Posterior vena cava (tissue), 2 donors: ENCODE results near the gene POLE. TPM values are rescaled to one million over a fixed set of nuclear protein-coding genes. Genes with fewer than 3 reads are reported as not detected.

Experiments used
- DNase-seq: peaks from one replicate; pipeline ENCODE4 v3.0.0-alpha.2; 2020; ENCODE audit warnings: low spot score
- intact Hi-C, 2 donors: fragments of 100-400 bp; cut with DNase I; formaldehyde crosslinking; loops; one replicate each; pipeline versions ENCODE4 v1.14.1 to v1.14.2; 2022 to 2023
- total RNA-seq, 2 donors: library from RNA; stranded (reverse); fragmentation: NEBNext Ultra II Directional; extraction: Animal tissue kit (Norgen Biotek cat#: 25700); gene quantifications; one replicate each; pipeline ENCODE4 v1.2.1, GENCODE V29; 2021
- donor health status: DM: yes; HTN: yes; CAD: no.
- donor health status: DM: yes; HTN: yes; CAD: no.

POLE gene
- total RNA-seq, 2 donors from 2014 or later: 16.6 to 21.2 TPM

DNA sequence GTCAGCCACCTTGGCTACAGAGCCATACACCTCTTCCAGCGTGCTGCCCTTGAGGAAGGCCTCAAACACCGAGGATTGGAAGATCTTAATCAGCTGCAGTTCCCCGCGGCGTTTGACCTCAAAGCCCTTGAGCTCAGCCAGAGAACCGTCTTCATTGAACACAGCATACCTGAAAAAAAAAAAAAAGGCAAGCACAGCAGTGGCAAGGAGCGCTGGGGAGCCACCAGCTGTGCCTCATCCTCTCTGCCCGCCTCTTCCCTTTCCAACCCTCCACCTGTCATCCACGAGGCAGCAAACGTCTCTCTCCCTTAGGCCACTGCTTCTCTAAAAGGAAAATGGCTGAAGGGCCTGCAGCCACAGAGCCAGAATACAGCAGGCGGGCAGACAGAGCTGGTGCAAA lies 26.1 kb downstream of the POLE start:
- DNase-seq: no peak
- intact Hi-C loops: loop anchor here in 1 of 2 donors (10.0 kb wide), 1 partner anchor 1216 kb away; no protein-coding TSS in a partner anchor

DNA sequence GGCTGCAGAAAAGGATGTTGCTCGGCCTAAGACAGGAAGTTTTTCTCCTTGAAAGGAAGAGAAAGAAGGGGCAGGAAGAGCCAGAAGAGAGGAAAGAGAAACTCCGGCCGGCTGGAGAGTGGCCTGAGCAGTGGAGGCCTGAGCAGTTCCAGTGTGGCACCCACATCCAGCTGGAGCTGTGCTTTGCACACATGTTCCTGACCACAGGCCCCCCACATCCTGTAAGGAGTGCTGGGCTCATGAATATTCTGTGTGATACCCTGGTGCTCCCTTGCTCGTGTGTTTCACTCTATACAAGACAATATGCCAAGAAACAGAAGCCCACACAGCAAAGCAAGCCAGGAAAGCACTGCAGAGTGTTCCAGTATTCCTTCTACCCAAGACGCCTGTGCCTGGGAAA lies 27.1 kb downstream of the POLE start:
- no peak for DNase-seq
- intact Hi-C loops: loop anchor here in 1 of 2 donors (10.0 kb wide), 1 partner anchor 1215 kb away; no protein-coding TSS in a partner anchor

DNA sequence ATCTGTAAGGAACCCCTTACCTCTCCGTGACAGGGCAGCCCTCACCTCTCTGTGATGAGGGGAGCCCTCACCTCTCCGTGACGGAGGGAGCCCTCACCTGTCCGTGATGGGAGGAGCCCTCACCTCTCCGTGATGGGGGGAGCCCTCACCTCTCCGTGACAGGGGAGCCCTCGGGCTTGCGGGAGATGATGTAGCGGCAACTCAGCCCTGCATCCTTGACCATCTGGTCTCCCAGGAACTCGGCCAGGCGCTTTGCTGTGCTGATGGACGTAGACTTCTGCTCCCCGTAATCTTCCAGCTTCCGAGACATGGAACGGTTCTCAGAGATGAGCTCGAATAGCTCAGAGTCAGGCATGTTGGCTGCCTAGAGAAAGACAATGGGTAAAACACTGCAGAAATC lies 28.0 kb downstream of the POLE start:
- DNase-seq: no peak
- intact Hi-C loops: no loop called here

DNA sequence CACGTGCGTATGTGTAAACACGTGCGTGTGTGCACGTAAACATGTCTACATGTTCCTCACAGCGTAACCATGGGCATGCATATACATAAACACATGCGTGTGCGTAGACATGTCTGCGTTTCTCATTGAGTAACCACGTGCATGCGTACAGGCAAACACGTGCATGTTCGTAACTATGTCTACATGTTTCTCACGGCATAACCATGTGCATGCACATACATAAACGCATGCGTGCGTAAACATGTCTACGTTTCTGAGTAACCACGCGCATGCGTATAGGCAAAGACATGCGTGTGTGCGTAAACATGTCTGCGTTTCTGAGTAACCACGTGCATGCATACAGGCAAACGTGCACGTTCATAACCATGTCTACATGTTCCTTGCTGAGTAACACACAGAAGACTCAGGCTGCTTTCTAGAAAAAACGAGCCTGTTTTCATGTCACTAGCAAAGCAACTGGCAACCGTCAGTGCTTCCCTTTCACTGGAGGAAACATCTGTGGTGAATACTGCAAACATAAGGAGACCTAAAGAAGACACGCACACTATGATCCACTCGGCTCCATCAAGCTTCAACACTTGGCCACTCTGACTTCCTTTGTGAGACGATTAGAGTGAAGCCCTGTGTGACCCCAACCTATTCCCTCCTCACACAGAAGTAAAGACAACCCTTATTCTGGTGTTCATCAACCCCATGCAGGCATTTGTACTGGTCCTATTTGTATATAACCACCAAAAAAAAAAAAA lies 28.8 kb downstream of the POLE start:
- intact Hi-C loops: no loop called here
- DNase-seq: no peak

DNA sequence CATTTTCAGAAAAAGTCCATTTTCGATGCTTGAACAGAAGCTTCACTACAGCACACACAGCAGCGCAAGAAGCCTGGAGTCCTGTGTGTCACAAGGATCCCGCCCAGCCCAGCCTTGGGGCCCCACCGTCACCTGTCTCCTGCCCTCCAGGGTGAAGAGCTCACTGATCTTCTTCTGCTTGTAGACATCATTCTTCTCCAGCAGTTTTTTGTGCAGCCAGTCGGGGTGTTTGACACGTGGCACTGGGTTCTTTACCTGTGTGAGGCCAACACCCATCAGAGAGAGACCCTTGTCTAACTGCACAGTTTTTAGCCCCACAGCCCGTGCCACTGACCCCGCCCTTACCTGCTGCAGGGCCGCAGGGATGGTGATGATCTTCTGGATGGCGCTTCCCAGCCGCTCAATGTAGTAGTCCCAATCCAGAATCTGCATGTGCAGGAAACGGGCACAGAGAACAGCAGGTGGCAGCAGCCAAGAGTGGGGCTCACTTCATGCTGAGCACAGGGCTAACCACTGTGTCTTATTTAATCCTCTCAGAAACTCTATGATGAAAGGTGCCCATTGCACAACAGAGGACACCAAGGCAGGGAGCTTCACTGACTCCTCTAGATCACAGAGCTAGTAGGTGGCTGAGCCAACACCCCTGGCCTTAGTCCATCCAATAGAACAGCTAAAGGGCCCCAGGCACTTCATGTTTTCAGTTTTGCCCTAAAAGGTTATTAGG lies 30.0 kb downstream of the POLE start:
- DNase-seq: no peak
- intact Hi-C loops: no loop called here

DNA sequence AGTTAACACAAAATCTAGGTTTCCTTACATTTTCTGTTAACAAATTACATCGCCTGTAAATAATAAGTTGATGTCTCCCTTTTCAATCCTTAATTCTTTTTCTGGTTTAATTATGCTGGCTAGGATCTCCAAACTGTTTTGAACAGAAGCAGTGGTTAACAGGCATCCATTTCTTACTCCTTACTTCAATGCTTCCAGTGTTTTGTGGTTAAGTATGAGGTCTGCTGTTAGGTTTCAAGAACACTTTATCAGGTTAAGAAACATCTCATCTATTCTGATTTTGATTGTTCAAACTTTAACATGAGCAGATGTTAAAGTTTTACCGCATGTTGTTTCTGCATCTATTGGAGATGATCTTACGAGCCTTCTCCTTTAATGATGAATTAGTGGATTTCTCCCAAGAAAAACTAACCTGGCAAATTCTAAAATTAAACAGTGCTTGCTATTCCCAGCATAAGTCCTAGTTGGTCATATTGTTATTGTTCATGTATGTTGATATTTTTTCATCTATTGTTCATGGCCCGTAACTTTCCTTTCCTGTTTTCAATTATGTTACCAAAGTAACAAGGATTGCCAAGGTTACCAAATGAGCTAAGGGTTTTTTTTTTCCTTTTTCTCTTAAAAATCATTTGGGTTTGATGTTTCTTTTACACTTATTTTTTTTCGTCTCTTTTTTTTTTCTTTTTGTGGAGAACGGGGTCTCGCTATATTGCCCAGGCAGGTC lies 33.4 kb downstream of the POLE start:
- no peak for DNase-seq
- intact Hi-C loops: no loop called here

DNA sequence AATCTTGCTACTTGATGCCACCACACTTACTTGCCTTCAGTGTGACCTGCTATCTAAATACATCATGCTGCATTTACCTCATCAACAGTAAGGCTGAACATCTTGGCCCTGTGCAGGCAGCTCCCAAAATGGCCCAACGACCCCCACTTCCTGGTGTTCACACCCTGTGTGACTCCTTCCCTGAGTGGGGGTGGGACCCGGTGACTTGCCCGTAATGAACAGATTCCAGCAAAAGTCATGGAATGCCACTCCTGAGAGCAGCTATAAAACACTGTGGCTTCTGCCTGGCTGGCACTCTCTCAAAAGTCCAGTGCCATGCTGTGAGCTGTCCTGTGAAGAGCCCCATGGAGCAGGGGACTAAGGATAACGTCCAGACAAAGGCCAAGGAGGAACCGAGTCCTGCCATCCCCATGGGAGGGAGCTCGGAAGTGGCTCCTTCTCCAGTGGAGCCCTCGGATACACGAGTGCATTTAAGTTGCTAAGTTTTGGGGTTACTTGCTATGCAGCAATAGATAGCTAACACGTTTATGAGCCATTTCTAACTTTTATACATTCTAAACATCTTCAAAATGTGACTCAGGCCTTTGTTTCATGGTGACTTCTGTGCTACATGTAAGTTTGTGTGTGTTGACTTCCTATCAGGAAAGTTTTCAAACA lies 35.6 kb downstream of the POLE start:
- intact Hi-C loops: no loop called here
- no peak for DNase-seq

DNA sequence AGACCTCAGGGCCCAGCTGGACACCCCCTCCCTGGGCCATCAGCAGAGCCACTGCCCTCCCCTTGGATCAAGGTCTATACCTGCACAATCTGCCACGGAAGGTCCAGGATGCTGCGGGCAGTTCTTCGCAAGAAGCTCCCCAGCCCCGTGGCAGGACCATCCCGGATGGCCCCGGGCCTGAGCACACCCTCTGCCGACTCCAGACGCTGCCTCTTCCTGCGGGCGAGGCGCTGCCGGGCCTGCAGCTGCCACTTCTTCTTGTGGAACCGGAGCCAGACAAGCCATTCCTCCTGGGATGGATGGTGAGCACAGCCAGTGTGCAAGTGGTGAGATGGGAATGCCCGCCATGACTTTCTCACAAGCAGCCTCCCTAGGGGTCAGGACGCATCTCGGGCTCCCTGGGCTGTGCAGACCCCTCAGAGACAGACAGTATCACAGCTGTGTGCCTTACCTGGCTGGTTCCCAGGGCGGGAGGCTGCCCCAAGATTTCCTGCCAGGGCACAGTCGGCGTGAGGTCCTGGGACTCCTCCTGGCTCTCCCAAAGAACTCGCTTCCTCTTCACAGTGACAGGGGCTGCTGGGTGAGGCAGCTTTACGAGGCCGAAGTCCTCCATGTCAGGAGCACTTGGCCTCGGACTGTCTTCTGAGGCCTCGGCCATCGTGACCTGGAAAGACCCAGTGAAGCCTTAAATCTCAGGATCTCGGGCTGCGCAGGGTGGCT lies 37.8 kb downstream of the POLE start:
- intact Hi-C loops: no loop called here
- no peak for DNase-seq

DNA sequence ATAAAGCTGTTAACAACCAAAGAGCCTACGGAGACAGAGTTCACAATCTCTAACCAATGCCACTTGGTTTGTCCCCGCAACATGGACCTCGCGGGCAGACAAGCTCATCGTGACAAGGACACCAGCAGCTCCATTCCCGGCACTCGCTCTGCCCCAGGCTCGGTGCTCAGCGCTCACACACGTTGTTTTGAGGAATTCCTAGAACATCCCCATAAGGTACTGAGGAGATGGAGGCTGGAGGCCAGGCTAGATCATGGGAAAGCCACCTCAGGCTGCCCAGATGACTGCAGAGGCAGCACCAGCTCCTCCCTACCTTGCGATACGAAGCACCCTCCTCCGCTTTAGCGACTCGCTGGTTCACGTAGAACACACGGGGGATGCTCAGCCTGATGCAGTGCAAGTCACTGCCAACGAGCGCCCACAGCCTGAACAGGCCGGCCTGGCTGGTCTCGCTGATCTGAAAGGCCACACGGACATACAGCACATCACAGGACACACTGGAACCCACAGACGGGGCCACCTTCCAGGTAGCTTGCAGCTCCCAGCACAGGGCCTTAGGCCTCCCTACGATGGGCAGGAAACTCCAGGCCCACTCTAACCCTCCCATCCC lies 38.4 kb downstream of the POLE start:
- intact Hi-C loops: no loop called here
- no peak for DNase-seq

DNA sequence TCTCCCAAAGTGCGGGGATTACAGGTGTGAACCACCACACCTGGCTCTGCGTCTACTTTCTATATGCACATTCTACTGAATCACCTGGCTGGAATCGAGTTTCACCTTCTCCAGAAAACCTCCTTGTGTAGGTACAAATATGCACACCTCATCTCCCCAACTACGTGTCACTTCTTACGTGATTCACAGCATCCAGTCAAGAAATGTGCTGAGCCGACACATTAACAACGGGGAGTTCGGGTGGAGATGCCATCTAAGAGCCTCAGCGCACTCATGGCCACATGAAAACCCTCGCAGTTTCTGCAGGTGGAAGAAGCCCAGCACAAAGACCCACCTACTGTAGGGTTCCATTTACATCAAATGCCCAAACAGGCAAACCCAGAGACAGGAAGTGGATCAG lies 39.3 kb downstream of the POLE start:
- intact Hi-C loops: no loop called here
- DNase-seq: no peak

DNA sequence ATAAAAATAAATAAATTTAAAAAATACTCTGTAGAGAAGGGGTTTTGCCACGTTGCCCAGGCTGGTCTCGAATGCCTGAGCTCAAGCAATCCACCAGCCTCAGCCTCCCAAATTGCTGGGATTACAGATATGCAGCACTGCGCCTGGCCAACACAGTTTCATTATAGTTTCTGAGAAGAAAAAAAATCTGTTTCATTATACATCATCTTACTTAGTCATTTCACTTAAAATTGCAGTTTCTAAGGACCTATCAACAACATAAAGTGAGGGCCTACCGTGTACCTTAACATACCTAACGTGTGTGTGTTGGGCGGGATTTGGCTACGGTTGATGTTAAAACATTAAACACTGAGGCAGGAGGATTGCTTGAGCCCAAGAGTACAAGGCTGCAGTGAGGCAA lies 40.3 kb downstream of the POLE start:
- DNase-seq: no peak
- intact Hi-C loops: no loop called here

DNA sequence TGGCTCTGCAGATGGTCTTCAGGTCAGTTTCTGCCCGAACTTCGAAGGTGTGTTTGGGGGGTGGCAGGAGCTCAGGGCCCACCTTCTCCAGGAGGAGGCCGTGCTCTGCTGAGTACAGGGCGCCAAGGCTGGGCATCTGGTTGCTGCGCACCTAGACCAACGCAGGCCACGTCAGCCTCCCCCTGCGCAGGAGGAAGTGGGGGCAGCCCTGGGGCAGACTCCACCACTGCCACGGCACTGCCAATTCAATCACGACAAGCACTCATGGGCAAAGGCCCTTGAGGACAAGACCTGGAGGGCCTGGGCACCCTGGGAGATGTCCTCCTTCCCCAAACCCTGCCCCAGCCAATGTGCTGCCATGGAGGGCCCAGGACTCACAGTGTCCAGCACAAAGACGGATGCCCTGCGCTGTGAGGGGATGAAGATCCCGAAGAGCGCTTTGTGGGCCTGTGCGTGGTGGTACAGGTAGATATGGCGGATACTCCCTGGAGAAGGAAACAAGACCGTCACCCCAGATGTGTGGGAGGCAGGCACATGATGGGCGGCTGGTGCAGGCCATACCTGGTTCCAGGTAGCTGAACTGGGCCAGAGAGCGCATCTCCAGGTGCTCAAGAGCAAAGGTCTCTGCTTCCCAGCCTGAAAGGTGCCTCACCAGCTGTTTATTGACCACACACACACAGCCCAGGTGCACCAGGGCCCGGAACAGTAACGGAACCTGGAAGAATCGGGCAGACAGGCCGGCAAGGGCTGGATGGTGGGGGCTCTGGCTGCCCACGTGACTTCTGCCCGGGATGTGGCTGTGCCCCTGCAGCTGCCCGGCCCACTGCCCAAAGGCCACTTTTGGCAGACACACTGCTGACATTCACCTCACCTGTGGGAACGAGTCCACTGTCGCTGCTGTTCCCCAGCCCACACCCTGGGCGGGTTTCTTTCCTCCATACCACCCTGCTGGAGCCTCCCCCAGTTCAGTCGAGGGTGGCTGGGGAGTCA lies 44.0 kb downstream of the POLE start:
- intact Hi-C loops: no loop called here
- DNase-seq: no peak

DNA sequence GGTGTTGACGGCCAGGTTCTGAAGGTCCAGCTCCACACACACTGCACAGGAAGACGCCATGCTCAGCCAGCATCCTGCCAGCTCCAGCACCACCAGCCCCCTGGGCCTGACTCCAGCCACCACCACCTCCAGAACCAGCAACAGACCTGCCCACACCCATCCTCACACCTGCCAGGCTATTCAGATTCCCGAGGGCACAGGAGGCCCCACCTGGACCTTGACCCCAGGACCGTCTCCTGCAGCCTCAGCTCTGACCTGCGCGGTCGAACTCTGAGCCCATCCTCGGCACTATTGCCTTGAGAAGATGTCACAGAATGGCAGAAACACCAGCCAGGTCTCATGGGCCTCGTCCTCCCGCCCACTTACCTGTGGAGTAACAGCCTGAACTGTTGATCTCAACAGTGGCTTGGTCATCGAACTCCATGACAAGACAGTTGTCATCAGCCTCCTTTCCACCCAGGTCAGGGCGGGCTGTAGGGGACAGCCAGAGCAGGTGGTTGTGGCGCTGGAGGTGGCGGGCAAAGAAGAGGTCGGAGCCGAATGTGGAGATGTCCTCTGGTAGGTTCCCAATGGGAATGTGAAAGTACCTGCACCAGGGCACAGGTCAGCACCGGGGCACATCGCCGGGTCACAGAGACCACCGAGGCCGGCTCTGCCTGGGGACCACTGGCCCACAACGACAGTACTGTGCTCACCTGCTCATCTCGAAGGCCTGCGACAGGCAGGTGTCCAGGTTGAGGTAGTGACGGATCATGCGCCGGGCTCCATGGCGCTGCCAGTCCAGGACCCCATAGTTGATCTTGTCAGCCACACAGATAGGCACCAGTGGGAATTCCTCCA lies 45.1 kb downstream of the POLE start:
- intact Hi-C loops: no loop called here
- DNase-seq: no peak

DNA sequence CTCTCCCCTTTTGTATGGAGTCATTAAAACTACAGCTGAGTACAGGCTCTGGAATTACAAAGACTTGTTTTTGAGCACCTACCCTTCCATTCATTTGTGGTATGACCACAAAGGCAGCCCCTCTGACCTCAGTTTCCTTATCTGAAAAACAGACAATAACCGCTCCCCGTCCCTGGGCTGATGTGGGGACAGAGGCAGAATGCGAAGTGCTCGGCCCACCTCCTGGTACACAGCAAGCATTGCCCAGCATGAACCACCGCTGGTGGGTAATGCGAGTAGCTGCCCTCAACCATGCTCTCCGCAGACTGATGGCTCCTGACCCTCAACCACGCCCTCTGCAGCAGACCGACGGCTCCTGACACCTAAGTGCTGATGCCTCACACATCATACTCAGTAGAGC lies 46.2 kb downstream of the POLE start:
- intact Hi-C loops: no loop called here
- no peak for DNase-seq

DNA sequence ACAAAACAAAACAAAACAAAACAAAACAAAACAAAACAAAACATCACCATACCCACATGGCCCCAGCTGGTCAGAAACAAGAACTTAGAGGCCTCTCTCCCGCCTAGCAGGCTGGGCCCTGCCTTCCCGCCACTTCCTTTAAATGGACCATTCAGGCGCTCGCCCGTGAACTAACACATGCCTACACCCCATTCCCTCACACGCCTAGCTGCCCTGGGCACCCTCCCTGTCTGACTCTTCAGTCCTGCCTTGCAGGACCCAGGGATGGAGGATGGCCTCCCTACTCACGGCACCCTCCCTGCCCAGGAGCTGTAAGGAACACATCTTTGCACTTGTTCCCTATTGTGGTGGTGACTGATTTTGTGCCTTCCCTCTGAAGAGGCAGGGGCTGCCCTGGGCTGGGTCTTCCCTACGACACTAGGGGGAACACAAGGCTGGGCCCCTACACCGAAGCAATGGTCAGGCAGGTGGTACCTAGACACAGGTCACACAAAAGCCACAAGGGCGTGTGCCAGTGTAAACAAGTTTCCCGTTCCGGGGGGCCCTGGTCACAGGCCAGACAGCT lies 47.1 kb downstream of the POLE start:
- no peak for DNase-seq

More for the DNA sequence above, 47.1 kb downstream of the POLE start:
- intact Hi-C loops: loop anchor here in 1 of 2 donors (10.0 kb wide), 1 partner anchor 1975 kb away; no protein-coding TSS in a partner anchor
